HG02623 (cell line): ENCODE measurements around the gene PIKFYVE.

ENCODE experiments used
- ATAC-seq: cut with Tn5 transposase; IDR thresholded peaks from one replicate; pipeline ENCODE4 v1.9.1; 2021; ENCODE audit warnings: moderate library complexity; ENCODE audit not compliant: unreplicated experiment

Gene PIKFYVE

GRCh38 chr2:208406474-208407451 lies 140.7 kb downstream of the PIKFYVE start, which contains the start of gene PTH2R:
PTH2R (plus strand) TSS chr2:208406792; CDS start chr2:208407044, 252 bp downstream.
- ATAC-seq: no peak

- no peak for ATAC-seq
Measured at GRCh38 chr2:208407667-208408066, 141.6 kb downstream of the PIKFYVE start.
